ENCODE measurements around the gene F10.

The F10 gene

GRCh38 chr13:113166266-113166665 is 43.7 kb downstream of the F10 start:
- Histone ChIP-seq H3K27me3 (ENCODE audit: insufficient read depth, low read length, poor library complexity, severe bottlenecking) (no peaks in the 10 kb centered on the region), H3K4me1 (ENCODE audit: insufficient read depth, low read length, poor library complexity, severe bottlenecking) (peaks cover 10% of the 10 kb centered on the region), H3K4me3 (ENCODE audit: low read length, poor library complexity, severe bottlenecking) (no peak overlapping the region), H3K79me2 (ENCODE audit: insufficient read depth, low read length) (no peaks in the 10 kb centered on the region), H3K36me3 (ENCODE audit: insufficient read depth, low read length) (no peaks in the 10 kb centered on the region), H4K20me1 (ENCODE audit: insufficient read depth, low read length, poor library complexity, severe bottlenecking) (no peaks in the 10 kb centered on the region), H3K9me2 (replicated peaks; ENCODE audit: low read depth, low read length) (no peaks in the 10 kb centered on the region), H3F3A (ENCODE audit: low read depth) (no peaks in the 10 kb centered on the region), H3K9ac (ENCODE audit: low read depth, low read length, poor library complexity, severe bottlenecking) (no peak overlapping the region), H3K9me3 (ENCODE audit: insufficient read depth, low read depth, low read length) (no peaks in the 10 kb centered on the region), H2AFZ (ENCODE audit: low read length) (no peak overlapping the region), H3K4me2 (ENCODE audit: low read depth, low read length, poor library complexity, severe bottlenecking) (no peak overlapping the region)
- TF ChIP-seq CTCF (conservative IDR thresholded peaks at IDR 0.05; ENCODE audit: low read length) (no peak), EZH2phosphoT487 (IDR thresholded peaks at IDR 0.05; ENCODE audit: borderline replicate concordance) (no peak)

GRCh38 chr13:113166681-113167080 is 44.1 kb downstream of the F10 start:
- TF ChIP-seq EZH2phosphoT487 (IDR thresholded peaks at IDR 0.05; ENCODE audit: borderline replicate concordance) (no peak), CTCF (conservative IDR thresholded peaks at IDR 0.05; ENCODE audit: low read length) (no peak)
- peaks cover 2% of the 10 kb centered on the region; the same call in 1 of the 2 replicates for H3K36me3 ChIP-seq (ENCODE audit: insufficient read depth, low read length)
- H3K9me2 ChIP-seq (replicated peaks; ENCODE audit: low read depth, low read length) = no peaks in the 10 kb centered on the region

GRCh38 chr13:113167155-113167554 is 44.6 kb downstream of the F10 start:
- Histone ChIP-seq H3K36me3 (ENCODE audit: insufficient read depth, low read length) (peaks cover 4% of the 10 kb centered on the region; the same call in 1 of the 2 replicates), H3K9me3 (ENCODE audit: insufficient read depth, low read depth, low read length) (no peaks in the 10 kb centered on the region), H3K9ac (ENCODE audit: low read depth, low read length, poor library complexity, severe bottlenecking) (no peak overlapping the region), H3K4me2 (ENCODE audit: low read depth, low read length, poor library complexity, severe bottlenecking) (no peak overlapping the region), H3K27me3 (ENCODE audit: insufficient read depth, low read length, poor library complexity, severe bottlenecking) (no peaks in the 10 kb centered on the region), H3K4me1 (ENCODE audit: insufficient read depth, low read length, poor library complexity, severe bottlenecking) (peaks cover 12% of the 10 kb centered on the region), H3F3A (ENCODE audit: low read depth) (no peaks in the 10 kb centered on the region), H3K79me2 (ENCODE audit: insufficient read depth, low read length) (no peaks in the 10 kb centered on the region), H2AFZ (ENCODE audit: low read length) (no peak overlapping the region), H4K20me1 (ENCODE audit: insufficient read depth, low read length, poor library complexity, severe bottlenecking) (no peaks in the 10 kb centered on the region), H3K9me2 (replicated peaks; ENCODE audit: low read depth, low read length) (no peaks in the 10 kb centered on the region), H3K4me3 (ENCODE audit: low read length, poor library complexity, severe bottlenecking) (no peak overlapping the region)
- no peak for TF ChIP-seq EZH2phosphoT487 (IDR thresholded peaks at IDR 0.05; ENCODE audit: borderline replicate concordance)

More at GRCh38 chr13:113166681-113167080, 44.1 kb downstream of the F10 start:
- Histone ChIP-seq H3K4me1 (ENCODE audit: insufficient read depth, low read length, poor library complexity, severe bottlenecking) (peaks cover 12% of the 10 kb centered on the region), H4K20me1 (ENCODE audit: insufficient read depth, low read length, poor library complexity, severe bottlenecking) (no peaks in the 10 kb centered on the region), H3F3A (ENCODE audit: low read depth) (no peaks in the 10 kb centered on the region), H3K79me2 (ENCODE audit: insufficient read depth, low read length) (no peaks in the 10 kb centered on the region), H3K4me3 (ENCODE audit: low read length, poor library complexity, severe bottlenecking) (no peak overlapping the region), H2AFZ (ENCODE audit: low read length) (no peak overlapping the region), H3K27me3 (ENCODE audit: insufficient read depth, low read length, poor library complexity, severe bottlenecking) (no peaks in the 10 kb centered on the region), H3K9me3 (ENCODE audit: insufficient read depth, low read depth, low read length) (no peaks in the 10 kb centered on the region), H3K9ac (ENCODE audit: low read depth, low read length, poor library complexity, severe bottlenecking) (no peak overlapping the region), H3K4me2 (ENCODE audit: low read depth, low read length, poor library complexity, severe bottlenecking) (no peak overlapping the region)

GRCh38 chr13:113167575-113167974 is 45.0 kb downstream of the F10 start:
- Histone ChIP-seq H3K4me1 (ENCODE audit: insufficient read depth, low read length, poor library complexity, severe bottlenecking) (peaks cover 12% of the 10 kb centered on the region), H3K4me2 (ENCODE audit: low read depth, low read length, poor library complexity, severe bottlenecking) (no peak overlapping the region), H3F3A (ENCODE audit: low read depth) (no peaks in the 10 kb centered on the region), H4K20me1 (ENCODE audit: insufficient read depth, low read length, poor library complexity, severe bottlenecking) (no peaks in the 10 kb centered on the region), H3K79me2 (ENCODE audit: insufficient read depth, low read length) (no peaks in the 10 kb centered on the region), H3K9me3 (ENCODE audit: insufficient read depth, low read depth, low read length) (no peaks in the 10 kb centered on the region), H2AFZ (ENCODE audit: low read length) (no peak overlapping the region), H3K36me3 (ENCODE audit: insufficient read depth, low read length) (peaks cover 4% of the 10 kb centered on the region; the same call in 1 of the 2 replicates), H3K4me3 (ENCODE audit: low read length, poor library complexity, severe bottlenecking) (no peak overlapping the region), H3K9ac (ENCODE audit: low read depth, low read length, poor library complexity, severe bottlenecking) (no peak overlapping the region), H3K27me3 (ENCODE audit: insufficient read depth, low read length, poor library complexity, severe bottlenecking) (no peaks in the 10 kb centered on the region), H3K9me2 (replicated peaks; ENCODE audit: low read depth, low read length) (no peaks in the 10 kb centered on the region)
- TF ChIP-seq CTCF (conservative IDR thresholded peaks at IDR 0.05; ENCODE audit: low read length) = no peak
- TF ChIP-seq EZH2phosphoT487 (IDR thresholded peaks at IDR 0.05; ENCODE audit: borderline replicate concordance) = no peak
